ENCODE results near the gene KRTAP15-1. TPM values are rescaled to one million over a fixed set of nuclear protein-coding genes. Genes with fewer than 3 reads are reported as not detected.

KRTAP15-1 gene
- total RNA-seq, 1 donor from 2014 or later, result not detected

DNA sequence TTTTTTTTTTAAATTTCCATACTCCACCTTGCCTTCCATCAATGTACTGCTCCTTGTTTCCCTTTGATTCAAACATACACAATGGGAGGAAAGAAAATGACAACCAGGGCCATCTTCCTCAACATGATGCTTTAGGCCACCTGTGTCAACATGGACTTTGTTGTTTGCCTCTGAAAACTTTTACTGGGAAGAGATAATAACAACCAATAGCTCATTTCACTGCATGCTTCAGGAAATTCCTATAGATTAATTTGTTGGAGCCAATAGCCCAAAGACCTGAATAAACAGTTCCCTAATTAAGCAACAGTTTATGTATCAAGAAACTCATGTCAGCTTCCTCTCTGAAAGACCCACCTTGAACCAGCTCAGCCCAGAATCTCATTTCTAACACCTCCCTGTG is 3.2 kb downstream of the KRTAP15-1 start:
- peaks cover 5% of the 10 kb centered on the region for H3K9me3 Mint-ChIP-seq
- no peak overlapping the region for H3K27ac Mint-ChIP-seq (ENCODE audit: unreplicated experiment)
- TF ChIP-seq, protein P1, sequence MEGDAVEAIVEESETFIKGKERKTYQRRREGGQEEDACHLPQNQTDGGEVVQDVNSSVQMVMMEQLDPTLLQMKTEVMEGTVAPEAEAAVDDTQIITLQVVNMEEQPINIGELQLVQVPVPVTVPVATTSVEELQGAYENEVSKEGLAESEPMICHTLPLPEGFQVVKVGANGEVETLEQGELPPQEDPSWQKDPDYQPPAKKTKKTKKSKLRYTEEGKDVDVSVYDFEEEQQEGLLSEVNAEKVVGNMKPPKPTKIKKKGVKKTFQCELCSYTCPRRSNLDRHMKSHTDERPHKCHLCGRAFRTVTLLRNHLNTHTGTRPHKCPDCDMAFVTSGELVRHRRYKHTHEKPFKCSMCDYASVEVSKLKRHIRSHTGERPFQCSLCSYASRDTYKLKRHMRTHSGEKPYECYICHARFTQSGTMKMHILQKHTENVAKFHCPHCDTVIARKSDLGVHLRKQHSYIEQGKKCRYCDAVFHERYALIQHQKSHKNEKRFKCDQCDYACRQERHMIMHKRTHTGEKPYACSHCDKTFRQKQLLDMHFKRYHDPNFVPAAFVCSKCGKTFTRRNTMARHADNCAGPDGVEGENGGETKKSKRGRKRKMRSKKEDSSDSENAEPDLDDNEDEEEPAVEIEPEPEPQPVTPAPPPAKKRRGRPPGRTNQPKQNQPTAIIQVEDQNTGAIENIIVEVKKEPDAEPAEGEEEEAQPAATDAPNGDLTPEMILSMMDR (conservative IDR thresholded peaks at IDR 0.05), result no peak
- no peaks in the 10 kb centered on the region for H3K36me3 Mint-ChIP-seq (ENCODE audit: low read depth)
- no peaks in the 10 kb centered on the region for H3K4me1 Mint-ChIP-seq
- H3K27me3 Mint-ChIP-seq (ENCODE audit: low read depth), result peaks cover 5% of the 10 kb centered on the region
- DNase-seq (ENCODE audit: low read depth, low spot score), result no peak
- H3K4me3 Mint-ChIP-seq, result no peak overlapping the region

- Mint-ChIP-seq H3K4me1 (no peaks in the 10 kb centered on the region), H3K27me3 (ENCODE audit: low read depth) (peaks cover 3% of the 10 kb centered on the region), H3K4me3 (no peak overlapping the region), H3K36me3 (ENCODE audit: low read depth) (no peaks in the 10 kb centered on the region), H3K9me3 (peaks cover 5% of the 10 kb centered on the region), H3K27ac (ENCODE audit: unreplicated experiment) (no peak overlapping the region)
- TF ChIP-seq, protein P1 (conservative IDR thresholded peaks at IDR 0.05), result no peak
- DNase-seq (ENCODE audit: low read depth, low spot score), result no peak
These were observed 4.1 kb downstream of the KRTAP15-1 start for GRCh38 chr21:30444204-30444603.

GRCh38 chr21:30447056-30447455 is 7.0 kb downstream of the KRTAP15-1 start:
- Mint-ChIP-seq H3K9me3 (peaks cover 2% of the 10 kb centered on the region), H3K4me3 (no peak overlapping the region), H3K36me3 (ENCODE audit: low read depth) (no peaks in the 10 kb centered on the region), H3K27me3 (ENCODE audit: low read depth) (no peaks in the 10 kb centered on the region), H3K4me1 (no peaks in the 10 kb centered on the region), H3K27ac (ENCODE audit: unreplicated experiment) (no peak overlapping the region)
- TF ChIP-seq, protein P1 (conservative IDR thresholded peaks at IDR 0.05), result no peak
- DNase-seq (ENCODE audit: low read depth, low spot score), result no peak

- Mint-ChIP-seq H3K9me3 (peaks cover 2% of the 10 kb centered on the region), H3K4me1 (no peaks in the 10 kb centered on the region), H3K27ac (ENCODE audit: unreplicated experiment) (no peak overlapping the region), H3K4me3 (no peak overlapping the region), H3K27me3 (ENCODE audit: low read depth) (no peaks in the 10 kb centered on the region), H3K36me3 (ENCODE audit: low read depth) (no peaks in the 10 kb centered on the region)
- DNase-seq (ENCODE audit: low read depth, low spot score), result no peak
- TF ChIP-seq, protein P1 (conservative IDR thresholded peaks at IDR 0.05), result no peak
These were observed 8.4 kb downstream of the KRTAP15-1 start for GRCh38 chr21:30448514-30448913.

GRCh38 chr21:30463713-30464112 is 23.6 kb downstream of the KRTAP15-1 start:
- H3K36me3 Mint-ChIP-seq (ENCODE audit: low read depth), result no peaks in the 10 kb centered on the region
- no peak for DNase-seq (ENCODE audit: low read depth, low spot score)
- no peaks in the 10 kb centered on the region for H3K27me3 Mint-ChIP-seq (ENCODE audit: low read depth)
- peaks cover 8% of the 10 kb centered on the region for H3K4me1 Mint-ChIP-seq
- TF ChIP-seq, protein P1 (conservative IDR thresholded peaks at IDR 0.05), result peak; percentile 64
- H3K27ac Mint-ChIP-seq (ENCODE audit: unreplicated experiment), result no peak overlapping the region
- no peak overlapping the region for H3K4me3 Mint-ChIP-seq
- no peaks in the 10 kb centered on the region for H3K9me3 Mint-ChIP-seq
